ENCODE results near the gene DCXR.

- TF ChIP-seq CTCF (IDR thresholded peaks at IDR 0.05; ENCODE audit: low read length) (no peak), EZH2 (IDR thresholded peaks at IDR 0.05; ENCODE audit: borderline replicate concordance, low read length) (no peak)
These were observed 9.9 kb upstream of the DCXR start for GRCh38 chr17:82047379-82047778.

All from OCI-LY1 (cell line).